GM12872 (cell line): ENCODE results near the gene RPL13.

Experiments used
- CTCF ChIP-seq: IDR thresholded peaks from 3 replicates; pipeline ENCODE4 v1.5.1; 2011; ENCODE audit warnings: low read depth, mild to moderate bottlenecking, low read length, moderate library complexity; ENCODE audit not compliant: insufficient read depth

Gene RPL13

DNA sequence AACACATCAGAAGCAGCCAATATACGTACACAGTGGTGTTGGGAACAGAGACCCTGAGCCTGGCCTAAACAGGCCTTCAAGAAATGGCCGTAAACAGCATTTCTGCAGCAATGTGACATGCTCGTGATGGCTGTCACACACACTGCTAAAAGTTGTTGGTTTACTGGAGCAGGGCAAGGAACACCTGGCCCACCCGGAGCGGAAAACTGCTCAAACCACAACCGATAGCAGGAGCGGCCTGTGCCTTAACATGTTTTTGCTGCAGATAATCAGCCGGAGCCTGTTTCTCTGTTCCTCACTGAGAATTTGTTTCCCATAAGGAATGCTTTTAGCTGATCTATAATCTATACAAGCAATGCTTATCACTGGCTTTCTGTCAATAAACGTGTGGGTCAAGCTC lies 47.0 kb downstream of the RPL13 start:
- no peak for TF ChIP-seq CTCF

GRCh38 chr16:89607937-89608740 lies 47.7 kb downstream of the RPL13 start:
- TF ChIP-seq CTCF = no peak

- no peak for TF ChIP-seq CTCF
Observed at GRCh38 chr16:89610108-89610453, 49.6 kb downstream of the RPL13 start.

GRCh38 chr16:89612415-89613166 lies 52.1 kb downstream of the RPL13 start:
- no peak for TF ChIP-seq CTCF

DNA sequence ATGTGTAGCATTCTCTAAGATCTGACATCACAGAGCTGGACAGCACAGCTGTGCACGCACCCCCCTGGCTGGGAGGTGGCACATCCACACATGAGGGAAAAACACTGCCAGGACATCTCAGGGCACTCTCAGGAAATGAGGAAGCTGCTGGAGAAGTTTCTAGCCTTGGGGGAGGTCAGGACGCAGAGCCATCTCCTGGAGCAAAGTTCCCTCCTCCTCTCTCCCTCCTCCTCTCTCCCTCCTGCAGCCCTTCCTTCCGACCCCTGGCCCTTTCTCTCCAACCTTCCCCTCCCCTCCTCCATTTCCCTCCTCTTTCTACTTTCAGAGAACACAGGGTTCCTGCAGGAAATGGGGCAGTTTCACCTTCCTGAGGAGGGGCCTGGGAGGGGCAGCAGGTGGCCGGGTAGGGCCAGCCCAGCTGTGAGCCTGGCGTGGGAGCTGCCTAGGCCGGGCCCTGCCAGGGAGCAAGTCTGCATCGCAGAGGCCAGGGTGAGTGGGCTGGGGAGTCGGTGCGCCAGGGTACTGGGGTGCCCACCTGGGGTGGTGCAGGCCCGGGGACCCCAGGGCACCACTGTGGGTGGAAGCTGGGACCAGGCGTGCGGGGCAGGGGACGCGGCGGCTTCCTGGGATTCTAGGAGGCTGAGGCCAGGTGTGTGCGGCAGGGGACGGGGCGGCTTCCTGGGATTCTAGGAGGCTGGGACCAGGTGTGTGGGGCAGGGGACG lies 52.9 kb downstream of the RPL13 start, which contains the start of gene DPEP1:
Gene DPEP1 (plus strand): TSS at position 412 of the 723 bp plus-strand sequence. CDS start 16,769 bp downstream, outside the sequence.
- TF ChIP-seq CTCF = no peak

DNA sequence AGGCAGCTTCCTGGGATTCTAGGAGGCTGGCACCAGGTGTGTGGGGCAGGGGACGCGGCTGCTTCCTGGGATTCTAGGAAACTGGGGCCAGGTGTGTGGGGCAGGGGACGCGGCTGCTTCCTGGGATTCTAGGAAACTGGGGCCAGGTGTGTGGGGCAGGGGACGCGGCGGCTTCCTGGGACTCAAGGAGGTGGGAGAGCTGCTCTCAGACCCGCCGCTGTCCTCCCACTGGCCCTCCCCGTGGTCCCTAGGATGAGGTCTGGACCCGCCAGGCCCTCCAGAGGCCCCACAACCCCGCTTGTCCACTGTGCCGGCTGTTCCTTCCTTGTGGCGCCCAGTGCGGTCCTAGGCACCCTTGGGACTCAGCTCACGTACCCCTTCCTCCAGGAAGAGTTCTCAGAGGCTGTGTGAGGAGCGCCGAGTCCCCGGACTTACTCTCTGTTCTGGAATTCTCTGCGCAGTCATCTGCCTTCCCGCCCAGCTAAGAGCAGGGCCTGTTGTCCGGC lies 53.5 kb downstream of the RPL13 start:
- TF ChIP-seq CTCF = no peak
